ENCODE results near the gene CARD19.

Gene CARD19

GRCh38 chr9:93121316-93122241 is 25.6 kb downstream of the CARD19 start:
- DNase-seq (ENCODE audit: low spot score), result no peak

GRCh38 chr9:93122721-93123221 is 26.8 kb downstream of the CARD19 start:
- DNase-seq (ENCODE audit: low spot score), result no peak

- DNase-seq (ENCODE audit: low spot score), result no peak
Measured at GRCh38 chr9:93123561-93124283, 27.7 kb downstream of the CARD19 start.

- no peak for DNase-seq (ENCODE audit: low spot score)
Measured at GRCh38 chr9:93124793-93125192, 28.8 kb downstream of the CARD19 start.

GRCh38 chr9:93125331-93125894 is 29.4 kb downstream of the CARD19 start:
- no peak for DNase-seq (ENCODE audit: low spot score)

GRCh38 chr9:93126151-93126781 is 30.2 kb downstream of the CARD19 start:
- no peak for DNase-seq (ENCODE audit: low spot score)

GRCh38 chr9:93126825-93127368 is 30.9 kb downstream of the CARD19 start:
- no peak for DNase-seq (ENCODE audit: low spot score)

GRCh38 chr9:93127395-93127911 is 31.4 kb downstream of the CARD19 start:
- no peak for DNase-seq (ENCODE audit: low spot score)

GRCh38 chr9:93128011-93128714 is 32.1 kb downstream of the CARD19 start:
- DNase-seq (ENCODE audit: low spot score), result no peak

- no peak for DNase-seq (ENCODE audit: low spot score)
Measured at GRCh38 chr9:93128715-93129224, 32.8 kb downstream of the CARD19 start.

- DNase-seq (ENCODE audit: low spot score), result no peak
Measured at GRCh38 chr9:93129286-93129685, 33.3 kb downstream of the CARD19 start.

GRCh38 chr9:93129691-93130500 is 33.9 kb downstream of the CARD19 start:
- no peak for DNase-seq (ENCODE audit: low spot score)

GRCh38 chr9:93130861-93131481 is 35.0 kb downstream of the CARD19 start:
- DNase-seq (ENCODE audit: low spot score), result no peak

- no peak for DNase-seq (ENCODE audit: low spot score)
Measured at GRCh38 chr9:93131599-93132286, 35.7 kb downstream of the CARD19 start.

- no peak for DNase-seq (ENCODE audit: low spot score)
Measured at GRCh38 chr9:93132287-93132927, 36.4 kb downstream of the CARD19 start.

GRCh38 chr9:93132946-93133680 is 37.1 kb downstream of the CARD19 start:
- DNase-seq (ENCODE audit: low spot score), result no peak

GRCh38 chr9:93133681-93134014 is 37.6 kb downstream of the CARD19 start:
- DNase-seq (ENCODE audit: low spot score), result no peak
